Endothelial cell (in vitro differentiated cells): ENCODE data around the gene SLC45A1. TPM values are rescaled to one million over a fixed set of nuclear protein-coding genes. Genes with fewer than 3 reads are reported as not detected.

ENCODE experiments used
- DNase-seq: peaks from one replicate; pipeline ENCODE4 v3.0.0; 2021; ENCODE audit warnings: low spot score
- H3K27ac Mint-ChIP-seq: one replicate; pipeline ENCODE4 v1.8.0; 2021; ENCODE audit warnings: mixed read lengths, inconsistent platforms; ENCODE audit not compliant: unreplicated experiment
- H3K27me3 Mint-ChIP-seq: one replicate; pipeline ENCODE4 v1.8.0; 2021; ENCODE audit warnings: mild to moderate bottlenecking, moderate library complexity, mixed read lengths, inconsistent platforms; ENCODE audit not compliant: unreplicated experiment
- H3K36me3 Mint-ChIP-seq: one replicate; pipeline ENCODE4 v1.8.0; 2021; ENCODE audit warnings: mild to moderate bottlenecking, low read depth, mixed read lengths, inconsistent platforms; ENCODE audit not compliant: unreplicated experiment
- H3K4me1 Mint-ChIP-seq: one replicate; pipeline ENCODE4 v1.8.0; 2021; ENCODE audit warnings: mild to moderate bottlenecking, mixed read lengths, inconsistent platforms; ENCODE audit not compliant: unreplicated experiment
- H3K4me3 Mint-ChIP-seq: one replicate; pipeline ENCODE4 v1.8.0; 2021; ENCODE audit warnings: mild to moderate bottlenecking, mixed read lengths, inconsistent platforms; ENCODE audit not compliant: unreplicated experiment
- H3K9me3 Mint-ChIP-seq: one replicate; pipeline ENCODE4 v1.8.0; 2021; ENCODE audit warnings: mixed read lengths, inconsistent platforms; ENCODE audit not compliant: unreplicated experiment
- total RNA-seq: library from RNA; stranded (reverse); fragmentation: NEBNext Ultra II Directional; extraction: Animal tissue kit (Norgen Biotek cat#: 25700); gene quantifications from one replicate; pipeline ENCODE4 v1.2.1, GENCODE V29; 2021; ENCODE audit not compliant: unreplicated experiment
- TF ChIP-seq, protein P1 (sequence below): fragments of 200-600 bp; sonication (generic); IDR thresholded peaks from one replicate; pipeline ENCODE4 v1.5.0; 2021; ENCODE audit warnings: antibody characterized with exemption; ENCODE audit not compliant: unreplicated experiment

Gene SLC45A1
- total RNA-seq, 1 donor from 2014 or later, result 0.62 TPM

DNA sequence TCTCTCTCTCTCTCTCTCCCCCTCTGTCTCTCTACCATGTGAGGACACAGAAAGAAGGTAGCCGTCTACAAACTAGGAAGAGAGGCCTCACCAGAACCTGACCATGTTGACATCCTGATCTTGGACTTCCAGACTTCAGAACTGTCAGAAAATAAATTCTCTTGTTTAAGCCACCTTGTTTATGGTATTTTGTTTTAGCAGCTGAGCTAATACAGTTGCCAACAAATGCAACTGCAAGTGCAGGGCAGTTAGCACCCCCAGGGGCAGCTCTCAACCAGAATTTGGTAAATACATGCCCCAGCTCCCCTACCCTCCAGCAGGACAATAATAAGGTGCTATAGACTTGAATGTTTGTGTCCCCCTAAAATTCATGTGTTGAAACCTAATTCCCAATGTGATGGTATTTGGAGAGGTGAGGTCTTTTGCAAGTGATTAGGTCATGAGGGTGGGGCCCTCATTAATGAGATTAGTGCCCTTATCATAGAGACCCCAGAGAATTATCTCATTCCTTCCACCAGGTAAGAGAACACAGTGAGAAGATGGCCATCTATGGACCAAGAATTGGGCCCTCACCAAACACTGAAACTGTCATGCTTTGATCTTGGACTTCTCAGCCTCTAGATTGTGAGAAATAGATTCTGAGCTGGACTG, 6.7 kb upstream of the SLC45A1 start:
- no peak for DNase-seq
- H3K36me3 Mint-ChIP-seq, result no peaks in the 10 kb centered on the region

DNA sequence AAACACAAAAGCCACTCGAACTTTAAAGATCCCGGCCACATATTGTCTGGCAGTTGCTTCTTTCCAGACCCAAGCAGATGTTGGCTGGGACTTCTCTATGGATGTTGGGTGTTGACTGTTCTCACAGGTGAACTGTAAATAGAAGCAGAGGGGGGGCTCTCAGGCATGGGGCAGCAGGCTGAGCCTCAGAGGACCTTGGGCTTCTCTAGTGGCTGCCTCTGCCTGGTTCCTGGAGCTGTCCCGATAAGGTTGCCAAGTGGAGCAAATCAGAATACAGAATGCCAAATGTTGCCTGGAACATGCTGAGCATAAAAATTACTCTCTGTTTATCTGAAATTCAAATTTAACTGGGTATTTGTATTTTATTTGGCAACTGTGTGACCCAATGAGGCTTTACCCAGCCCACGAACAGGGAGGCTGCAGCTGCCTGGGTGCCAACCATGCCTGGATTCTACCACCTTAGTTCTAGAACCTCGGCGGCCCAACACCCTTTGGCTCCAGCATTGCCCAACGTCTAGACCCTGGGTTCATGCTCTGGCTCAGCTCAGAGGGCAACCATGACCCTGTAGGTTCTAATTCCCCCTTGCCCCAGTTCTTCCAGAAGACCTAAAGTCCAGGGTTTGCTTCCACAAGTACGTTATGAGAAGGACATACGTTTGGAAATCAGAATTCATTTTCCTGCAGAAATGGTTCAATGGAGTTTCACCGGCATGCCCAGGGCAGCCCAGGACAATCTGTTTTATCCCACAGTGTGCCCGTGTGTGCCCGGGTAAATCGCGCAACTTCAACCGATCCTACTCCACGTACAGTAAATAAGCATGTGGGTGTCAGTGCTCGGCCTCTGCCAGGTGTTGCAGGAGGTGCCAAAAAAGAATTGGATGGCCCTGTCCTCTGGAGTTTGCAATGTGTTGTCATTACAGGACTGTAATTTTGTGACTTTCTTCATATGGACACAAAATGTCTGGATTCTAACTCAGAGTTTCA, 5.4 kb upstream of the SLC45A1 start:
- no peak overlapping the region for H3K27ac Mint-ChIP-seq
- TF ChIP-seq, protein P1, sequence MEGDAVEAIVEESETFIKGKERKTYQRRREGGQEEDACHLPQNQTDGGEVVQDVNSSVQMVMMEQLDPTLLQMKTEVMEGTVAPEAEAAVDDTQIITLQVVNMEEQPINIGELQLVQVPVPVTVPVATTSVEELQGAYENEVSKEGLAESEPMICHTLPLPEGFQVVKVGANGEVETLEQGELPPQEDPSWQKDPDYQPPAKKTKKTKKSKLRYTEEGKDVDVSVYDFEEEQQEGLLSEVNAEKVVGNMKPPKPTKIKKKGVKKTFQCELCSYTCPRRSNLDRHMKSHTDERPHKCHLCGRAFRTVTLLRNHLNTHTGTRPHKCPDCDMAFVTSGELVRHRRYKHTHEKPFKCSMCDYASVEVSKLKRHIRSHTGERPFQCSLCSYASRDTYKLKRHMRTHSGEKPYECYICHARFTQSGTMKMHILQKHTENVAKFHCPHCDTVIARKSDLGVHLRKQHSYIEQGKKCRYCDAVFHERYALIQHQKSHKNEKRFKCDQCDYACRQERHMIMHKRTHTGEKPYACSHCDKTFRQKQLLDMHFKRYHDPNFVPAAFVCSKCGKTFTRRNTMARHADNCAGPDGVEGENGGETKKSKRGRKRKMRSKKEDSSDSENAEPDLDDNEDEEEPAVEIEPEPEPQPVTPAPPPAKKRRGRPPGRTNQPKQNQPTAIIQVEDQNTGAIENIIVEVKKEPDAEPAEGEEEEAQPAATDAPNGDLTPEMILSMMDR, result no peak
- H3K4me1 Mint-ChIP-seq, result peaks cover 21% of the 10 kb centered on the region
- H3K36me3 Mint-ChIP-seq, result no peaks in the 10 kb centered on the region
- peaks cover 3% of the 10 kb centered on the region for H3K27me3 Mint-ChIP-seq
- DNase-seq, result no peak
- no peaks in the 10 kb centered on the region for H3K9me3 Mint-ChIP-seq
- H3K4me3 Mint-ChIP-seq, result no peak overlapping the region

More for the DNA sequence above, 6.7 kb upstream of the SLC45A1 start:
- TF ChIP-seq, protein P1, result no peak
- no peak overlapping the region for H3K27ac Mint-ChIP-seq
- H3K4me3 Mint-ChIP-seq, result no peak overlapping the region
- no peaks in the 10 kb centered on the region for H3K9me3 Mint-ChIP-seq
- H3K4me1 Mint-ChIP-seq, result peaks cover 22% of the 10 kb centered on the region
- peaks cover 3% of the 10 kb centered on the region for H3K27me3 Mint-ChIP-seq

DNA sequence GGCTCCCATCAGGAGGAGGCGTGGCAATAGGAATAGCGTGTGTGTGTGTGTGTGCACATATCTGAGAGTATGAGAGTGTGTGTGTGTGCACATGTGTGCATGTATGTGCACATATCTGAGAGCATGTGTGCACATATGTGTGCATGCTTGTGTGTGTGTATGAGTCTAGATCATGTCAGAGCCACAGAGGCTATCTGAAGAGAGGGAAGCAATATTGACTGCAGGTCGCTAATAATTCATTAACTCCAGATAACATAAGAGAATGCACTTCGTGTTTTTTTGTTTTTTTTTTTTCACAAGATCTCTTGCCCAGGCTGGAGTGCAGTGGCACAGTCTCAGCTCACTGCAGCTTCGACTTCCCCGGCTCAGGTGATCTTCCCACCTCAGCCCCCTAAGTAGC, 4.7 kb upstream of the SLC45A1 start:
- no peaks in the 10 kb centered on the region for H3K9me3 Mint-ChIP-seq
- no peak for DNase-seq
- H3K4me3 Mint-ChIP-seq, result no peak overlapping the region
- no peaks in the 10 kb centered on the region for H3K36me3 Mint-ChIP-seq
- peaks cover 21% of the 10 kb centered on the region for H3K4me1 Mint-ChIP-seq
- no peak overlapping the region for H3K27ac Mint-ChIP-seq
- TF ChIP-seq, protein P1, result no peak
- H3K27me3 Mint-ChIP-seq, result peaks cover 3% of the 10 kb centered on the region

DNA sequence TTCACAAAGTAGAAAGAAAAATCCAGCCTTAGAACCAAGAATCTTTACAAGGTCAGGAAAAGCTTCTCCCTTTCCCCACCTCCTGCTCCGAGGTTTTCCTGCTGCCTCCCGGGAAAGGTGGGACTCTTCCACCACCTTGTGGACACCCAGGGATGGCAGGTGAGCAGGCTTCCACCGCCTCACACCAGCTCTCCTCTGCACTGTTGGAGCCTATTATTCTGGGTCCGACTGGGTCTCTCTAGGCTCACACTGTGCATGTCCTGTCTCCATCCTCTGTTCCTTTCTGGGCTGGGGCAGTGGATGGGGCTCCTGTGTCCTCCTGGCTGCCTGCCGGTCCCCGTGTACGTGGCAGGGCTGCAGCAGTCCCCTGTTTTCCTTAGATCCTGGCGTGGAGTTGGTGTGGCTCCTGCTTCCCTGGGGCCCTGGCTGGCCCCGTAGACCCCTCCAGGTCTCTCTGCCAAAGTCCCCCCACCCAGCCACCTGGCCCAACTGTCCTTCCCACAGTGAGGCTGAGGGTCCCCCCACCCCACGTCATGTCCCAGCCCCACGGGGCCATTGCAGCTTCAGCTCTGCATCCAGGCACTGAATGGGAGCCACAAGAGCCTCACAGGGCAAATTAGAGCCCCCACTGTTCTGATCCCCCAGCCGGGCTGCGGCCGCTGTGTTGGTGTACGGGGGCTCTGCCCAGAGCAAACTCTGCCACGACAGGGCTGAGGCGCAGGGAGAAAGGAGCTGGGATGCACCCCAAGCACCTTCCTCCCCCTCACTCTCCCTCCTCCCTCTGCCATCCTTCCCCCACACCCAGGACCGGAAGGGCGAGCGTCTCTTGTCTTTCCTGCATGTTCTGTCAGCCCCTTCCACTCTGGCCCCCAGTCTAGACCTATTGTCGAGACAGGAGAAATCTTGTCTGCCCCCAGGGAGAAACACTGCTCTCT, 3.3 kb upstream of the SLC45A1 start:
- Mint-ChIP-seq H3K4me3 (peak overlapping the region; percentile 59), H3K27ac (peak overlapping the region; percentile 26)

More for the DNA sequence above, 3.3 kb upstream of the SLC45A1 start:
- TF ChIP-seq, protein P1, result peak; percentile 75
- Mint-ChIP-seq H3K36me3 (no peaks in the 10 kb centered on the region), H3K27me3 (peaks cover 3% of the 10 kb centered on the region), H3K4me1 (peaks cover 21% of the 10 kb centered on the region), H3K9me3 (no peaks in the 10 kb centered on the region)
- peak; percentile 86 for DNase-seq
